Measurements from ENCODE around the gene ASZ1. TPM values are rescaled to one million over a fixed set of nuclear protein-coding genes. Genes with fewer than 3 reads are reported as not detected.
"Not testable (repeated sequence)": the region's sequence is repeated elsewhere in the genome, so short reads cannot be mapped to it uniquely, and the experiment has no call there.

ASZ1 gene
- not detected in 2 replicates for total RNA-seq

GRCh38 chr7:117427258-117427701, at the start of gene ASZ1:
Gene ASZ1 (minus strand): TSS chr7:117427493. CDS start chr7:117427460, 33 bp downstream.
- no peak for DNase-seq (ENCODE audit: low spot score)
- Mint-ChIP-seq H3K4me1 (ENCODE audit: low read depth) (no peaks in the 10 kb centered on the region), H3K9me3 (no peaks in the 10 kb centered on the region), H3K27ac (no peak within 1 kb of the TSS), H3K4me3 (no peak within 1 kb of the TSS), H3K27me3 (ENCODE audit: insufficient read depth) (peaks cover 1% of the 10 kb centered on the region), H3K36me3 (ENCODE audit: low read depth) (no peaks in the 10 kb centered on the region)
- intact Hi-C loops (cut with micrococcal nuclease) = no loop called here

GRCh38 chr7:117476557-117477215, 49.4 kb upstream of the ASZ1 start:
- intact Hi-C loops (cut with micrococcal nuclease) = no loop called here
- Mint-ChIP-seq H3K9me3 (no peaks in the 10 kb centered on the region), H3K4me1 (ENCODE audit: low read depth) (no peaks in the 10 kb centered on the region), H3K27me3 (ENCODE audit: insufficient read depth) (peaks cover 36% of the 10 kb centered on the region), H3K4me3 (no peak overlapping the region), H3K27ac (no peak overlapping the region), H3K36me3 (ENCODE audit: low read depth) (no peaks in the 10 kb centered on the region)
- DNase-seq (ENCODE audit: low spot score) = no peak

GRCh38 chr7:117472335-117472734, 45.0 kb upstream of the ASZ1 start:
- Mint-ChIP-seq H3K27ac (no peak overlapping the region), H3K4me3 (no peak overlapping the region), H3K27me3 (ENCODE audit: insufficient read depth) (peaks cover 5% of the 10 kb centered on the region), H3K9me3 (no peaks in the 10 kb centered on the region), H3K4me1 (ENCODE audit: low read depth) (no peaks in the 10 kb centered on the region), H3K36me3 (ENCODE audit: low read depth) (no peaks in the 10 kb centered on the region)
- intact Hi-C loops (cut with micrococcal nuclease) = no loop called here
- no peak for DNase-seq (ENCODE audit: low spot score)

- no peaks in the 10 kb centered on the region for H3K4me1 Mint-ChIP-seq (ENCODE audit: low read depth)
- no peak overlapping the region for H3K4me3 Mint-ChIP-seq
- no peak for DNase-seq (ENCODE audit: low spot score)
- no peak overlapping the region for H3K27ac Mint-ChIP-seq
- no peaks in the 10 kb centered on the region for H3K9me3 Mint-ChIP-seq
- no peaks in the 10 kb centered on the region for H3K36me3 Mint-ChIP-seq (ENCODE audit: low read depth)
- intact Hi-C loops (cut with micrococcal nuclease) = no loop called here
- H3K27me3 Mint-ChIP-seq (ENCODE audit: insufficient read depth) = no peaks in the 10 kb centered on the region
Measured at GRCh38 chr7:117470777-117471176, 43.5 kb upstream of the ASZ1 start.

- DNase-seq (ENCODE audit: low spot score) = no peak
- intact Hi-C loops (cut with micrococcal nuclease) = no loop called here
- Mint-ChIP-seq H3K4me3 (no peak overlapping the region), H3K9me3 (no peaks in the 10 kb centered on the region), H3K4me1 (ENCODE audit: low read depth) (no peaks in the 10 kb centered on the region), H3K27me3 (ENCODE audit: insufficient read depth) (peaks cover 2% of the 10 kb centered on the region), H3K36me3 (ENCODE audit: low read depth) (no peaks in the 10 kb centered on the region), H3K27ac (no peak overlapping the region)
Measured at GRCh38 chr7:117468174-117468573, 40.9 kb upstream of the ASZ1 start.

GRCh38 chr7:117460815-117461214, 33.5 kb upstream of the ASZ1 start:
- H3K9me3 Mint-ChIP-seq; H3K36me3 Mint-ChIP-seq (ENCODE audit: low read depth); H3K4me1 Mint-ChIP-seq (ENCODE audit: low read depth); H3K4me3 Mint-ChIP-seq; intact Hi-C loops (cut with micrococcal nuclease); H3K27ac Mint-ChIP-seq; DNase-seq (ENCODE audit: low spot score); H3K27me3 Mint-ChIP-seq (ENCODE audit: insufficient read depth): not testable (repeated sequence)

GRCh38 chr7:117459735-117460134, 32.4 kb upstream of the ASZ1 start:
- H3K36me3 Mint-ChIP-seq (ENCODE audit: low read depth) = no peaks in the 10 kb centered on the region
- no peak overlapping the region for H3K4me3 Mint-ChIP-seq
- intact Hi-C loops (cut with micrococcal nuclease) = loop anchor here (1.0 to 2.0 kb wide), 2 partner anchors 257 to 645 kb away; no protein-coding TSS in a partner anchor
- H3K27me3 Mint-ChIP-seq (ENCODE audit: insufficient read depth) = peaks cover 2% of the 10 kb centered on the region
- no peak for DNase-seq (ENCODE audit: low spot score)
- no peaks in the 10 kb centered on the region for H3K9me3 Mint-ChIP-seq
- no peaks in the 10 kb centered on the region for H3K4me1 Mint-ChIP-seq (ENCODE audit: low read depth)
- H3K27ac Mint-ChIP-seq = no peak overlapping the region

- Mint-ChIP-seq H3K9me3 (no peaks in the 10 kb centered on the region), H3K27ac (no peak overlapping the region), H3K4me1 (ENCODE audit: low read depth) (no peaks in the 10 kb centered on the region), H3K36me3 (ENCODE audit: low read depth) (no peaks in the 10 kb centered on the region), H3K4me3 (no peak overlapping the region), H3K27me3 (ENCODE audit: insufficient read depth) (no peaks in the 10 kb centered on the region)
- DNase-seq (ENCODE audit: low spot score) = no peak
- intact Hi-C loops (cut with micrococcal nuclease) = loop anchor here (1.0 to 2.0 kb wide), 2 partner anchors 257 to 646 kb away; no protein-coding TSS in a partner anchor
Measured at GRCh38 chr7:117458977-117459583, 31.8 kb upstream of the ASZ1 start.

- Mint-ChIP-seq H3K36me3 (ENCODE audit: low read depth) (no peaks in the 10 kb centered on the region), H3K9me3 (no peaks in the 10 kb centered on the region), H3K4me3 (no peak overlapping the region), H3K4me1 (ENCODE audit: low read depth) (no peaks in the 10 kb centered on the region), H3K27ac (no peak overlapping the region), H3K27me3 (ENCODE audit: insufficient read depth) (no peaks in the 10 kb centered on the region)
- no peak for DNase-seq (ENCODE audit: low spot score)
- intact Hi-C loops (cut with micrococcal nuclease) = no loop called here
Measured at GRCh38 chr7:117448655-117449054, 21.4 kb upstream of the ASZ1 start.

- DNase-seq (ENCODE audit: low spot score) = no peak
- Mint-ChIP-seq H3K4me1 (ENCODE audit: low read depth) (no peaks in the 10 kb centered on the region), H3K27ac (no peak overlapping the region), H3K36me3 (ENCODE audit: low read depth) (no peaks in the 10 kb centered on the region), H3K27me3 (ENCODE audit: insufficient read depth) (no peaks in the 10 kb centered on the region), H3K9me3 (no peaks in the 10 kb centered on the region), H3K4me3 (no peak overlapping the region)
- intact Hi-C loops (cut with micrococcal nuclease) = no loop called here
Measured at GRCh38 chr7:117446220-117446815, 19.0 kb upstream of the ASZ1 start.

- H3K4me1 Mint-ChIP-seq (ENCODE audit: low read depth) = no peaks in the 10 kb centered on the region
- H3K9me3 Mint-ChIP-seq = no peaks in the 10 kb centered on the region
- H3K27me3 Mint-ChIP-seq (ENCODE audit: insufficient read depth) = no peaks in the 10 kb centered on the region
- intact Hi-C loops (cut with micrococcal nuclease) = no loop called here
- DNase-seq (ENCODE audit: low spot score) = no peak
- H3K27ac Mint-ChIP-seq = no peak overlapping the region
- H3K36me3 Mint-ChIP-seq (ENCODE audit: low read depth) = no peaks in the 10 kb centered on the region
- no peak overlapping the region for H3K4me3 Mint-ChIP-seq
Measured at GRCh38 chr7:117445206-117445605, 17.9 kb upstream of the ASZ1 start.

- H3K27me3 Mint-ChIP-seq (ENCODE audit: insufficient read depth) = no peaks in the 10 kb centered on the region
- DNase-seq (ENCODE audit: low spot score) = no peak
- no peak overlapping the region for H3K27ac Mint-ChIP-seq
- H3K36me3 Mint-ChIP-seq (ENCODE audit: low read depth) = no peaks in the 10 kb centered on the region
- intact Hi-C loops (cut with micrococcal nuclease) = no loop called here
- H3K4me3 Mint-ChIP-seq = no peak overlapping the region
- no peaks in the 10 kb centered on the region for H3K4me1 Mint-ChIP-seq (ENCODE audit: low read depth)
- no peaks in the 10 kb centered on the region for H3K9me3 Mint-ChIP-seq
Measured at GRCh38 chr7:117444646-117445045, 17.4 kb upstream of the ASZ1 start.

- no peaks in the 10 kb centered on the region for H3K9me3 Mint-ChIP-seq
- no peaks in the 10 kb centered on the region for H3K36me3 Mint-ChIP-seq (ENCODE audit: low read depth)
- H3K4me3 Mint-ChIP-seq = no peak overlapping the region
- peaks cover 4% of the 10 kb centered on the region for H3K27me3 Mint-ChIP-seq (ENCODE audit: insufficient read depth)
- no peak for DNase-seq (ENCODE audit: low spot score)
- H3K27ac Mint-ChIP-seq = no peak overlapping the region
- intact Hi-C loops (cut with micrococcal nuclease) = no loop called here
- peaks cover 7% of the 10 kb centered on the region for H3K4me1 Mint-ChIP-seq (ENCODE audit: low read depth)
Measured at GRCh38 chr7:117435475-117436043, 8.3 kb upstream of the ASZ1 start.

All from activated T-helper 1 cell treated with anti-CD3 and anti-CD28 coated beads, Interleukin-12 subunit alpha, Interleukin-12 subunit beta, Interleukin-2, Interleukin-4 antibody, amounts not matched to agents 30 ng/mL and 10 ng/mL and 1 ng/mL, durations not matched to agents 14 hours and 24 hours and 36 hours (primary cell).